HUES64 (cell line): ENCODE results near the gene SGK1.
"Not testable (repeated sequence)": the region's sequence is repeated elsewhere in the genome, so short reads cannot be mapped to it uniquely, and the experiment has no call there.

Source experiments
- H3K27ac ChIP-seq: 2 replicates; pipeline ENCODE4 v1.7.0; 2013; ENCODE audit warnings: low read depth, low read length, inconsistent platforms
- H3K27me3 ChIP-seq: 2 replicates; pipeline ENCODE4 v1.6.1; 2013; ENCODE audit warnings: mild to moderate bottlenecking, low read length; ENCODE audit not compliant: insufficient read depth
- H3K36me3 ChIP-seq: 2 replicates; pipeline ENCODE4 v1.6.1; 2013; ENCODE audit warnings: mild to moderate bottlenecking, low read length; ENCODE audit not compliant: insufficient read depth
- H3K4me1 ChIP-seq: 2 replicates; pipeline ENCODE4 v1.6.1; 2013; ENCODE audit warnings: mild to moderate bottlenecking, low read length, moderate library complexity; ENCODE audit not compliant: insufficient read depth
- H3K4me3 ChIP-seq: 2 replicates; pipeline ENCODE4 v1.5.1; 2013; ENCODE audit warnings: mild to moderate bottlenecking, low read length, moderate library complexity
- H3K9ac ChIP-seq: 2 replicates; pipeline ENCODE4 v1.6.1; 2013; ENCODE audit warnings: mild to moderate bottlenecking, low read depth, low read length
- H3K9me3 ChIP-seq: 2 replicates; pipeline ENCODE4 v1.6.1; 2013; ENCODE audit warnings: low read depth, low read length; ENCODE audit not compliant: insufficient read depth
- WGBS: fragments of 150-250, 120-280 bp; methylation state at CpG from one replicate; pipeline ENCODE4 v1.1.7; 2013; ENCODE audit warnings: missing lambda C conversion rate; 5-methylcytosine and 5-hydroxymethylcytosine counted together

Gene SGK1

DNA sequence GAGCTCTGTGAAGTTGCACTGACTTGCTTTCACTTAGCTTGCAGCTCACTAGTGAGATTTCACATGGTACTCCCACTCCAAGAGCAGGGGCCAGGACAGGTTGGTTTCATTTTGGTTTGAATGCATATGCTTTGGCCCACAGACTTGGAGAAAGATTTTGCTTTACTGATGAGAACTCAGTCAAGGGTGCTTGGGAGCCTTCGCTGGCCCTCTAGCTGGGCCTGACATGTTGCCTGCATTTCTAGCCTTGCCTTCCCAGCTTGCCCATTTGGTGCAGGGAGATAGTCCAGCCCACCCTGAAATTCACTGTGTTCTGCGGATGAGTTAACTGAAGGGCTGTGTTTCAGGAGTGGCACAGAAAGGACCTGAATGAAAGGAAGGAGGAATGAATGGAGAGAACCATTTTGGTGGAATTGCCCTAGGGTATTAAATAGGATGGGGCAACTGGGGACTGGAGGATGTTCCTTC, 1.9 kb downstream of the SGK1 start:
- Histone ChIP-seq H3K4me1 (peaks cover 26% of the 10 kb centered on the region), H3K9me3 (no peaks in the 10 kb centered on the region), H3K27ac (no peak overlapping the region), H3K36me3 (no peaks in the 10 kb centered on the region), H3K9ac (no peak overlapping the region), H3K4me3 (no peak overlapping the region), H3K27me3 (peaks cover 21% of the 10 kb centered on the region)
- 80% methylated on average over 2 of the region's 2 CpGs for WGBS

DNA sequence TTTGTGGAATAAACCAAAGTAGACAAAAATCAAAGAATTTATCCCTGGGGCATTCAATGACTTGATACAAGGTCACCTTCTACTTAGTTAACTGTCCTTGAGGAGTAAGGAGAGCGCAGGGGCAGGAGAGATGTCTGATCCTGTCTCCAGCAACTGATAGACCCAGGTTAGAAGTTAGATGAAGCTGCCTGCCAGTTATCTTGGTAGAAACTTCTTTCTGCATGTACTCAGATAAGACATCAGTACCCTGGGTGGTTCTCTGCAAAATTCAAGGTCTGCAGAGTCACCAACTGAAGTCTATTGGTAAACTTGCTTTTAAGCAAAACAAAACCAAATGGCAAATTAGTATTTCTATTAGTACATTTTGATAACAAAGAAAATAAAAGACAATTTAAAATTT, 2.7 kb downstream of the SGK1 start:
- WGBS = 95% methylated on average over 1 of the region's 1 CpG

DNA sequence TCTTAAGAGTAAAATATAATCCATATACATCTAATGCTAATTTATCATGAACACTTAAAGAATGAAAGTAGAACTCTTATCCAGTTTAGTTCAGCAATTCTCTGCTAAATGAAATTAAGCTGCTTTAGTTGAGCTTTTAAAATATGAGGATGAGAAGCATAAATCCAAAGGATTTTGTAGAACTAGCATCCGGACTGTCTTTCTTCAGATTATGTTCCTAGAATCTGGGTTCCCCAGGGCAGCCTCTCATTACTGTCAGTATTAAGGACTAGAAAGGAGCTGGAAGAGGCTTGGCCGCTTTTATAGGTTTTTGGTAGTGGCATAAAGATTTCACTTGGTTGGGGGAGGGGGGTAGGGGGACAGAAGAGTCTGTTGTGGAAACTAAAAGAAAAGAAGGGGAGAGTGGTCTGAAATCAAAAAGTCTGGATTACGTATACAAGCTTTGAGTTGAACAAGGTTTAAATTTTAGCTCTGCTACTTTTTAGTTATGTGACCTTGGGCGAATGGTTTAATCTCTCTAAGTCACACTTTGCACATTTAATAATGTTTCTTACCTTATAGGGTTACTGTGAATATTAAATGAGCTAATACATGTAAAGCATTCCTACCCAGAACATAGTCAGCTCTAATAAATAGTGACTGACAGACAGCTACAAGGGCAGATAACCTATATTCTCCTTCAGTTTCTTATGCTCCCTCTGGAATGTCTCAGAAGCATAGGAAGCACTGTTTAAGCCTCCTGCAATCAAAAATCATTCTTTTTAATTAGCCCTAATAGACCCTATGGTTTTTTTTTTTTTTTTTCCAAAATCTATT, 3.7 kb downstream of the SGK1 start:
- peaks cover 21% of the 10 kb centered on the region for H3K27me3 ChIP-seq
- peaks cover 32% of the 10 kb centered on the region for H3K4me1 ChIP-seq
- no peak overlapping the region for H3K9ac ChIP-seq
- no peaks in the 10 kb centered on the region for H3K36me3 ChIP-seq
- no peaks in the 10 kb centered on the region for H3K9me3 ChIP-seq
- H3K4me3 ChIP-seq = no peak overlapping the region
- 90% methylated on average over 3 of the region's 4 CpGs for WGBS
- H3K27ac ChIP-seq = no peak overlapping the region

More for the DNA sequence above, 2.7 kb downstream of the SGK1 start:
- H3K27me3 ChIP-seq = peaks cover 21% of the 10 kb centered on the region
- no peaks in the 10 kb centered on the region for H3K9me3 ChIP-seq
- no peak overlapping the region for H3K9ac ChIP-seq
- no peak overlapping the region for H3K27ac ChIP-seq
- no peaks in the 10 kb centered on the region for H3K36me3 ChIP-seq
- H3K4me3 ChIP-seq = no peak overlapping the region
- H3K4me1 ChIP-seq = peaks cover 27% of the 10 kb centered on the region

DNA sequence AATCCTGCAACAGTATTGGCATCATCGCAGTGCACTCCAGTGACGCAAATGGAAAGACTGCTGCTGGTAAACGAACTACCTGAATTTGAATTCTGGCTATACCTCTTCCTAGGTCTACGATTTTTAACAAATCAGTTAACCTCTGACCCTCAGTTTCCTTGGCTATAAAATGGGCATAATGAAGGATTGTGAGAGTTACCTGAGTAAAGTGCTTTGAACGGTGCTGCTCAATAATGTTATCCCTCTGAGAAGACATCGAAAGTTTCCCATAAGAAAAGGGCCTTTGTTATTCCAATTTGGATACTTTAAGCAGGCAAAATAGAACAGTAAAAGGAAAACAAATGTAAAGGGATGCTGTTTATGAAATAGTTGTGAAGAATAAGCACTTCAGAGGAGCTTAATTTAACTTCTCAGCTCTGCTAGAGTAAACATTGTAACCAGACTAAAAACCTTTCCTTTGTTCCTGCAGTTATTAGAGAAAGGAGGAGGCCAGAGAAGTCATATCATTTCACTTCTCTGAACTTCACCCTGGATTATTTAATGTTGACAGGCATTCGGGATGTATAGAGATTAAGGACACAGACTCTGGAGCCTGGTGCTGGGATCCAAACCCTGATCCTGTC, 5.8 kb downstream of the SGK1 start:
- Histone ChIP-seq H3K4me1 (peaks cover 24% of the 10 kb centered on the region), H3K27me3 (peaks cover 2% of the 10 kb centered on the region; the same call in 1 of the 2 replicates), H3K4me3 (no peak overlapping the region), H3K36me3 (no peaks in the 10 kb centered on the region), H3K27ac (no peak overlapping the region; the same call in 1 of the 2 replicates), H3K9me3 (no peaks in the 10 kb centered on the region), H3K9ac (no peak overlapping the region)
- 57% methylated on average over 7 of the region's 7 CpGs for WGBS

DNA sequence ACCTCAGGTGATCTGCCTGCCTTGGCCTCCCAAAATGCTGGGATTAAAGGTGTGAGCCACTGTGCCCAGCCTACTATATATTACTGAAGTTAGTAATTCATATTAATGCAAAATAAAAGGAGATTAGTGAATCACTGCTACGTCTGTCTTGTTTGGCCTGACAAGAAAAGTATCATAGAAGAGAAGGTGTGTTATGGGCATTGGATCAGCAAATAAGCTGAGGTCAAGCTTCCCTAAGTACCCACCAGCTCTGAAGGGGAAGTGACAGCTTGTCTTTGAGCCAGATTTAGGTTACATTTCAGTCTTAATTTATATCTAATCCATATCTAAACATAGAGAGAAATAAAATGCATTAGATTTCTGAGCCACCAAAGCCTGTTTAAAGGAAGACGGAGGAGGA, 7.1 kb downstream of the SGK1 start:
- Histone ChIP-seq H3K27me3 (no peaks in the 10 kb centered on the region), H3K4me1 (peaks cover 11% of the 10 kb centered on the region; the same call in 1 of the 2 replicates), H3K36me3 (no peaks in the 10 kb centered on the region), H3K9me3 (no peaks in the 10 kb centered on the region), H3K9ac (no peak overlapping the region), H3K4me3 (no peak overlapping the region), H3K27ac (no peak overlapping the region)
- 96% methylated on average over 1 of the region's 2 CpGs for WGBS

DNA sequence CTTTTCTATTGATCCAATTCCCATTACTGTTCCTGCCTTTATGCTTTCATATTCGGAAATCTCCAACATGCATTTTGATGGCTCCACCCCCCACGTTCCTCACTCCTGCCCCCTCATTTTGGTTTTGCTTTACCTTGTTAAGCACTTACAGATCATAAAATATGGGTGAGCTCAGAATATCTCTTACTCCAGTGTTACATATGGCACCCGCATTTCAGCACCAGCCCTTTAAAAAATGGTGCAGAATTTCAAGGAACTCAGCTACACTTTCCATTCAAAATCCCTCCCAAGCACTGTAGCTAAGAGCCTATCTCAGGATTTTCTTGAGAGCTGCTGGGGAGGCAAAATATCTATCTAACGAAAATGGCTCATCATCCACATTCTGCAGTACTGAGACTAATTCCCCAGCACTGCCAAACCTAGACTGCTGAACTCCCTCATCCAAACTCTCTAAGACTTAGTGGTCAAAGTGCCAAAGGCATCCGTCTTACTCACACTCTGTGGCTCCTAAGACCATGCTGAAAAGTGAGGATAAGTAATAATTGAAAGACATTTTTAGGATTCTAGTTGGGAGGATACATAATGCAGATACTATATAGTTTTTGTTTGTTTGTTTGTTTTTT, 7.8 kb downstream of the SGK1 start:
- peaks cover 10% of the 10 kb centered on the region; the same call in 1 of the 2 replicates for H3K4me1 ChIP-seq
- H3K27me3 ChIP-seq = no peaks in the 10 kb centered on the region
- WGBS = 84% methylated on average over 5 of the region's 5 CpGs
- H3K27ac ChIP-seq = no peak overlapping the region
- H3K9me3 ChIP-seq = no peaks in the 10 kb centered on the region
- H3K4me3 ChIP-seq = no peak overlapping the region
- H3K9ac ChIP-seq = no peak overlapping the region
- H3K36me3 ChIP-seq = no peaks in the 10 kb centered on the region

DNA sequence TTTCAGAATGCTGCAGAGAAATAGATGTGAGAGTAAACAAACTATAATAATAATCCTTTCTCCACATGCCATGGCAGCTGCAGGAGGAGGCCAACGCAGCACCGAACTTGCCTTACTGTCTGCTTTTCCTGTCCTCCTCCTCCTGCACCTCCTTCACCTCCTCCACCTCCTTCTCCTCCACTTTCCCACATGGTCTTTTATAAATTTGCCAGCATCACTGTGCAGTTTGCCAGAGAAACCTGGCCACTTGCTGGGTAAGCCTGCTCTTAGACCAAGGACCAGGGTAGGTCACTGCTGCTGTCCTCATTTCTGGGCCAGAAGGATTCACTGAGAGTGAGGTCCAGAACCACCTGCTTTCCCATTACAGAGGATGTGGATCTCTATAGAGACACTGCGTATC, 8.7 kb downstream of the SGK1 start:
- Histone ChIP-seq H3K4me1 (peaks cover 10% of the 10 kb centered on the region; the same call in 1 of the 2 replicates), H3K36me3 (no peaks in the 10 kb centered on the region), H3K4me3 (no peak overlapping the region), H3K9me3 (no peaks in the 10 kb centered on the region), H3K27ac (no peak overlapping the region), H3K27me3 (no peaks in the 10 kb centered on the region), H3K9ac (no peak overlapping the region)
- WGBS = 94% methylated on average over 3 of the region's 3 CpGs

DNA sequence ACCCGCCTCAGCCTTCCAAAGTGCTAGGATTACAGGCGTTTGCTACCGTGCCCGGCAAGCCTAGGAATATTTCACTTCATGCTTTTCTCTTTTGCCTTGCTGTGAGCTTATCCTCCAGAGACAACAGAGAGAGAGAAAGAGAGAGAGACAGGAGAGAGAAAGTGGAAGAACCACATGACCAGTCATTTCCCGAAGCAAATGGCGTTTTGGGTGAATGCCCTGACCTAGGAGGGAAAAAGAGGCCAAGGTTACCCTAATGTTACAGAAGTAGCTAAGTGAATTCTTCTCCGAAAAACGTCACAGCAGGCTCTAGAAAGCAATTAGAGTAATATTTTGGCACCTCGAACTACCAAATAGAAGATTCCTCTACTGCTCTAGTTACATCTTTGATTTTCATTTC, 9.1 kb downstream of the SGK1 start:
- Histone ChIP-seq H3K27ac (no peak overlapping the region), H3K9me3 (no peaks in the 10 kb centered on the region), H3K27me3 (no peaks in the 10 kb centered on the region), H3K4me3 (no peak overlapping the region), H3K4me1 (peaks cover 10% of the 10 kb centered on the region; the same call in 1 of the 2 replicates), H3K36me3 (no peaks in the 10 kb centered on the region), H3K9ac (no peak overlapping the region)
- WGBS = 92% methylated on average over 9 of the region's 9 CpGs

DNA sequence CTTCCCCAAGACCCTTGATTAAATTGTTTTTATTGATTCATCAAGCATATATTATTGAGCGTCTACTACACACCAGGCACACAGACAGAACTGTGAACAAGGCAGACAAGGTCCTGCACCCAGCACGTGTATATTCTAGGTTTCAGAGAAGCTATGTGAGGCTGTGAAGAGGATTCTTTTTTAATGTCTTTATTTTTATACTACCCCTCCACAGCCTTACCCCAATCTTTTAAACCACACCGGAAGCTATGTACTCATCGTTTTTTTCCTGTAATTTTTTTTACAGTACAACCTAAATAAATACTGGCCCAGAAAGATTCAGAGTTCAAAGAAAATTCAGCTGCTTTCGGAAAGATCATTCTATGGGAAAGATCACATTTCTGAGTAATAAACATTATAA, 10.0 kb downstream of the SGK1 start:
- Histone ChIP-seq H3K36me3 (no peaks in the 10 kb centered on the region), H3K4me3 (no peak overlapping the region), H3K4me1 (peaks cover 10% of the 10 kb centered on the region; the same call in 1 of the 2 replicates), H3K9ac (no peak overlapping the region), H3K27me3 (no peaks in the 10 kb centered on the region), H3K27ac (no peak overlapping the region), H3K9me3 (no peaks in the 10 kb centered on the region)
- 98% methylated on average over 5 of the region's 5 CpGs for WGBS

DNA sequence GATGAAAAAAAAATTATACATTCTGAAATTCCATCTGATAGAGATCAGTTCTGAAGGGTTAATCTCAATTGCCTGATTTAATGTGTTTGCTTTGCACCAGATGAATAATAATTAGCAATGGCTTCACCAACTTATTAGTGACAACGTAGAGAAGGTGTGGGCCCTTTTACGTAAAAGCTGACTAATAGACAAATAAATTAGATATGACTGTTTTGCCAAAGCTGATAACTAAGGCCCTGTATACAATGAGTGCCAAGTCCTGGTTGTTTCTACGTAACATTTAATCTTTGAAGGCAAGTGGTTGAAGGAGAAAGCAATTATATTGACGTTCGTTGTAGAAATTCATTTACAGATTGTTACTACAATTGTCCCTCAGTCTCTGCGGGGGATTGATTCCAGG, 10.8 kb downstream of the SGK1 start:
- Histone ChIP-seq H3K27ac (no peak overlapping the region), H3K4me3 (no peak overlapping the region), H3K36me3 (no peaks in the 10 kb centered on the region), H3K9ac (no peak overlapping the region), H3K9me3 (no peaks in the 10 kb centered on the region), H3K4me1 (peaks cover 6% of the 10 kb centered on the region; the same call in 1 of the 2 replicates), H3K27me3 (no peaks in the 10 kb centered on the region)
- WGBS = 95% methylated on average over 6 of the region's 6 CpGs

DNA sequence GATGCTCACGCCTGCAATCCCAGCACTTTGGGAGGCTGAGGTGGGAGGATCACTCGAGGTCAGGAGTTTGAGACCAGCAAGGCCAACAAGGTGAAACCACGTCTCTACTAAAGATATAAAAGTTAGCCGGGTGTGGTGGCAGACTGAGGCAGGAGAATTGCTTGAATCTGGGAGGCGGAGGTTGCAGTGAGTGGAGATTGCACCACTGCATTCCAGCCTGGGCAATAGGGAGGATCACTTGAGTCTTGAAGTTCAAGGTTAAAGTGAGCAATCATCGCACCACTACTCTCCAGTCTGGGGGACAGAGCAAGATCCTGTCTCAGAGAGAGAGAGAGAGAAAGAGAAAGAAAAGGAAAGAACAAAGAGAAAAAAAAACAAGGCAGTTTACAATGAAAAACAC, 13.5 kb downstream of the SGK1 start:
- 86% methylated on average over 6 of the region's 6 CpGs for WGBS
- H3K9me3 ChIP-seq, H3K36me3 ChIP-seq, H3K4me3 ChIP-seq, H3K27ac ChIP-seq, H3K27me3 ChIP-seq, H3K9ac ChIP-seq, H3K4me1 ChIP-seq: not testable (repeated sequence)
